GM19455 (cell line): ENCODE measurements around the gene FAM90A1.
"Not testable (repeated sequence)": the region's sequence is repeated elsewhere in the genome, so short reads cannot be mapped to it uniquely, and the experiment has no call there.

Source experiments
- ATAC-seq: cut with Tn5 transposase; IDR thresholded peaks from one replicate; pipeline ENCODE4 v1.9.1; 2021; ENCODE audit not compliant: unreplicated experiment

FAM90A1 gene

GRCh38 chr12:8233935-8234495 is 6.6 kb upstream of the FAM90A1 start:
- not testable (repeated sequence) for ATAC-seq

- ATAC-seq = not testable (repeated sequence)
Observed at GRCh38 chr12:8233300-8233855, 6.0 kb upstream of the FAM90A1 start.

GRCh38 chr12:8231666-8232608 is 4.5 kb upstream of the FAM90A1 start:
- not testable (repeated sequence) for ATAC-seq

GRCh38 chr12:8231049-8231448 is 3.6 kb upstream of the FAM90A1 start:
- not testable (repeated sequence) for ATAC-seq

DNA sequence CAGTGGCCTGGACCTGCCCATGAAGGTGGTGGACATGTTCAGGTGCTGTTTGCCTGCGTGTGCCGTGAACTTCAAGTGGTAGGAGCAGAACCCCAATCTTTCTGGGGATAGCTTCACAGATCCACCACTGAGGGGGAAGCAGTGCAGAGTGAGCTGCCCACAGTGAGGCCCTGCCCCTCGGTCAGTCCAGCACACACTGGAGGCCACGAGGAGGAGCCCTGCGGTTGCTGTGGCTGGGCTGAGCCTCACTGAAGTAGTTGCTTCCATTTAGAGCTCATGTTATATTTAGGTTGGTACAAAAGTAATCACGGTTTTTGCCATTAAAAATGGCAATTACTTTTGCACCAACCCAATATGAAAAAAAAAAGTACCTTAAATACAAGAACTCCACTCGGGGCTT is 2.1 kb upstream of the FAM90A1 start:
- ATAC-seq = not testable (repeated sequence)

DNA sequence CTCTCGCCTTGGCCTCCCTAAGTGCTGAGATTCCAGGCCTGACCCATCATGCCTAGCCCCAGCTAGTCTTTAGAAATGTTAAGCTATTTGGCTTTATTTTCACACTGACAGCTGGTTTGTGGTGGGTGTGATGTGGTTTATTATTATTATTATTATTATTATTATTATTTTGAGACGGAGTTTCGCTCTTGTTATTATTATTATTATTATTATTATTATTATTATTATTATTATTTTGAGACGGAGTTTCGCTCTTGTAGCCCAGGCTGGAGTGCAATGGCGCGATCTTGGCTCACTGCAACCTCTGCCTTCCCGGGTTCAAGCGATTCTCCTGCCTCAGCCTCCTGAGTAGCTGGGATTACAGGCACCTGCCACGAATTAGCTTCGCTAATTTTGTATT is 1.2 kb upstream of the FAM90A1 start:
- ATAC-seq = not testable (repeated sequence)

GRCh38 chr12:8227732-8228077 is 287 bp upstream of the FAM90A1 start:
- ATAC-seq = not testable (repeated sequence)

DNA sequence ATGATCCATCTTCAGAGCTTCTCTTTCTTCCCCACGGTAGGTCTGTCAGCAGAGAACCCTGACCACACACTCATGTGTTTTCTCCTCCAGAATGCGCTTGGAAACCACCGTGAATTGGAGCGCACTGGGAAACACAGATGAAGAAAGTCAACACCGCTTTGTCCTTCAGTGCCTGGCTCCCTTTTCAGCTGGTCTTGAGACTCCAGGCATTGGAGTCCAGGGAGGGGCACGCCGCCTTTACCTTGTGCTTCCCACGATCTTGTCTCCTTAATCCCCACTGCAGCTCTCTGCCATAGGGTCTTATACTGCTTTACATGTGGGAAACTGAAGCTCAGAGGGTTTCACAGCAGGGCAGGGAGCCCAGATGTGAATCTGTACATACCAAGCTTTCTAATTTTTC is 1.1 kb downstream of the FAM90A1 start:
- no peak for ATAC-seq

DNA sequence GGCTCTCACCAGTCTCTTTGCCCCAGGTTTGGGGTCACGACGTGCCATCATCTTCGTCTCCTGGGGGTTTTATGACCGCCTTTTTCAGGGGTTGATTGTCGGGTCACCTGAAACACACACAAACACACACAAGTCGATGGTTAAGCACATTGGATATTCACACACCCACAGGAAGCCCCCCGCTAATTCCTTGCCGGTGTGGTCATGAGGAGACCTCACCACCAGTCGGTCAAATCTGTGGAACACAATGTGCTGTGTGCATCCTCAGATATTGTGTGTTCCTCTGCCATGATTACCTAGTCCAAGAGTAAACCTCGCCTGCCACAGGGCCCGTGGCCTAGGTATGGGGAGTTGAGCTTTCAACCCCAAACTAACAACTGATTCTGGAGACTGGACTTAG is 2.6 kb downstream of the FAM90A1 start:
- not testable (repeated sequence) for ATAC-seq

GRCh38 chr12:8223646-8224045 is 3.8 kb downstream of the FAM90A1 start:
- ATAC-seq = not testable (repeated sequence)

DNA sequence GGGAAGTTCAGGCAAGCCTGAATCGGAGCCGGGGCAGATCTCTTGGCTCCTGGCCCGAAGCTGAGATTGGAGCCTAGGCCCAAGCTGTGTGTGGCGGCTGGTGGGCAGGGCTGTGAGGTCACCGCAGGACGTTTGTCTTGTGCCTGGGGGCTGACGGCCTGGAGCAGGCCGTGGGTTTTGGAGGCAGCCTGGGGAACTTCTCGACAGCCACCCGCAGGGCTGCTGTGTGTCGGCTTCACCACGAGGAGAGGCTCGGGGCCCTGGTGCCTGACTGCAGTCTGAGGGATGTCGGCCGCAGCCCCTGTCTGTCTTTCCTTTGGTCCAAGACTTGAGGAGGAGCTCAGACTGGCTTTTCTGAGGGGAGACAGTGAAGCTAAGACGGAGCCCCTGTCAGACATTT is 5.1 kb downstream of the FAM90A1 start:
- not testable (repeated sequence) for ATAC-seq

DNA sequence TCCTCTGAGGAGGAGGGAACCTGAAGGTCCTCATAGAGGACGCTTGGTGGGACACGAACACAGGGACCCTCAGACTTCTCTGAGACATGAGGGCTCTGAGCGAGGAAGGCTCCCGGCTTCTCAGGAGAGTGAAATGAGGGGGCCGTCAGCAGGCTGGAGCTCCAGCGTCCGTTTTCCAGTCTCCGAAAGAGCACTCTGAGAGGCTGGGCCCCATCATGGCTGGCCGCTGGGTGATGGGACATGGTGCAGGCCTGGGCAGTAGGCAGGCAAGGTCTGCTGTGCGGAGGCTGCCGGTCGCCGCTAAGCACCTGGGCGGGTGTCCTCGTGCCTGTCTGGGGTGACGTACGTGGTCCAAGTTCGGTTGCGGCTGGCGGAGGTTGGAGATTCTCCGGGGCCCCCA is 5.6 kb downstream of the FAM90A1 start:
- not testable (repeated sequence) for ATAC-seq

GRCh38 chr12:8221375-8221774 is 6.0 kb downstream of the FAM90A1 start:
- not testable (repeated sequence) for ATAC-seq

DNA sequence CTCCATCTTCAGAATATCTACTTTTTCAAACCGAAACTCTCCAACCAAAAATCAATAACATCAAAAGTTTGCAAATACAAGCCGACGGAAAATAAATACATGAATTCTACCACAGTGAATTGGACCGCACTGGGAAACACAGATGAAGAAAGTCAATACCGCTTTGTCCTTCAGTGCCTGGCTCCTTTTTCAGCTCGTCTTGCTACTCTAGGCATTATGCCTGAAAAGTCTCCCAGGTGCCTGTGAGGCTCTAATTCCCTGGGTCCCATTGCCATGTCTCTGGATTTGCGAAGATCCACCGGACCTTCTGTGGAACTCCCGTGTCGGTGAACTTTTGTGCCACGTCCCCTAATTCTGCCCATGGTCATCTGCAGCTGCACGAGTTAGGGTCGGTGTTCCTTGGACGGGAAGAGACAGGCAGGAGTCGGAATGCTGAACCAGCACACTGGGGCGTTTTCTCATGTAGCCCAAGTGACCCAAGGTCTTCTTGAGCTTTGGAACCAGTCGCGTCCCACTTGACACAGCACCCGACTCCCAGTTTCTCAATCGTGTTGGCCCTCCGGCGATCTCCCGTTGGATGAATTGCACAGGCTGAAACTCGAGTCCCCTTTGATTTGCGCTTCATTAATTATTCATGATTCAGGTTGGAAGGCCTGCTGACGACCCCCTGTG is 8.6 kb downstream of the FAM90A1 start:
- ATAC-seq = not testable (repeated sequence)

DNA sequence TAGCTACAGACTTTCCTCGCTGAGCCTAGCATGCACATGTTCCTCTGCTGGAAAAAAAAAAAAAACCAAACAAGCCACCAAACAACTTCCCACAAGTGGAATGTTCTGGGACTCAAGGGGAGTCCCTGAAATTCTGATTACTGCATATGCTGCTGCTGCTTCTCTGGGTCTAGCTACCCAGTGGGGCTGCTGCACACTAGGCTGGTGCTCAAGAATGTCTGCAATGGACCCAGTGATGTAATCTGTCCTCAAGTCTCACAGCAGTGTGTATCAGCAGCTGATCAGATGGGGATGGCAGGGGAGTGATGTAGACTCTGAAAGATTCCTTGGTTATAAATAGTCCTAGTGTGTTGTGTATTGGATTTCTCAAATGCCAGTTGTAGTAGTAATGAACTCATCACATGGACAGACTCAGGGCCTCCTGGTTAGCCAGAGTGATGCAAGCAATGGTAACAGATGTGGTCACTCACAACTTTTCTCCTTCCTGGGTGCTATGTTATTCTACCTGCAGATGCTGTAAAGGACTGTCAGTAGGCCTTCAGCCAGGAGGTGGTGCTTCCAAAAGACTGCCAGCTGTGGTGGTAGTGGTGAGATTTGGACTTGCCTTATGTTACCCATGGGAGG is 29.6 kb downstream of the FAM90A1 start:
- not testable (repeated sequence) for ATAC-seq

GRCh38 chr12:8188088-8188487 is 39.3 kb downstream of the FAM90A1 start:
- not testable (repeated sequence) for ATAC-seq

GRCh38 chr12:8184206-8184605 is 43.2 kb downstream of the FAM90A1 start:
- ATAC-seq = not testable (repeated sequence)

GRCh38 chr12:8183346-8183745 is 44.1 kb downstream of the FAM90A1 start:
- ATAC-seq = not testable (repeated sequence)

DNA sequence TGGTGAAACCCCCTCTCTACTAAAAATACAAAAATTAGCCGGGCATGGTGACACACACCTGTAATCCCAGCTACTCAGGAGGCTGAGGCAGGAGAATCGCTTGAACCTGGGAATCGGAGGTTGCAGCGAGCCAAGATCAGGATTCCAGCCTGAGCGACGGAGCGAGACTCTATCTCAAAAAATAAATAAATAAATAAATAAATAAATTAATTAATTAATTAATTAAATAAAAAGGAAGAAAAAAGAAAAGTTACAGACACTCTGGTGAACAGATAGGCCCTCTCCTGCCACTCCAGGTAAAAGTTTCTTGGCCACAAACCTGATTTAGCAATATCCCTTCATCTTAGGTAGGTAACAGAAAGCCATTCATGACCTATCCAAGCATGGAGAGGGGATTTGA is 44.5 kb downstream of the FAM90A1 start:
- not testable (repeated sequence) for ATAC-seq

DNA sequence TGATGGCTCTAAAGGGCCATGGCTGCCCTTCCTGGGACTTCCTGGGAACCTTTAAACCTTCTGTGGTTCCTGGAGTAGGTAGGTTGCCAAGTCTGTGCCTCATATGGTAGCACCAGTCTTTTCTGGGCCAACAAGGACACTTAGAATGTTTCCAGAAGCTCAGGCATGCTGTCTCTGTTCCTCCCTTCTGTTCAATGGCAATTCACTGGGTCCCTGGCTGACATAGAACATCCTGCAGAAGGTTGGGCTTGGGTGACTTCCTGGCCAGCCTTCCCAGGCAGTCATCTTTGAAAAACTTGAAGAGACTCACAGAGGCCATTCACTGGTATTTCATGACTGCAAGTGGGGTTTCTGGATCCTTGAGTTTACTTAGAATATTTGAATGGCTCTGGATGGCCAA is 46.1 kb downstream of the FAM90A1 start:
- not testable (repeated sequence) for ATAC-seq
